NB4 (cell line): ENCODE data around the gene GRM5.
"Not testable (repeated sequence)": the region's sequence is repeated elsewhere in the genome, so short reads cannot be mapped to it uniquely, and the experiment has no call there.

ENCODE experiments used
- CTCF ChIP-seq: IDR thresholded peaks from one replicate; pipeline ENCODE4 v1.5.1; 2012; ENCODE audit warnings: low read depth, low read length
- MAX ChIP-seq: IDR thresholded peaks from 2 replicates; pipeline ENCODE4 v1.6.1; 2011; ENCODE audit warnings: low read depth, low read length
- POLR2A ChIP-seq: IDR thresholded peaks from 2 replicates; pipeline ENCODE4 v1.6.1; 2011; ENCODE audit warnings: mild to moderate bottlenecking; ENCODE audit not compliant: insufficient read length; ENCODE audit errors: extremely low read depth

- not testable (repeated sequence) for TF ChIP-seq MAX, CTCF, POLR2A
Measured at GRCh38 chr11:88948908-88949307, 116.9 kb downstream of the GRM5 start.
